Heart right ventricle (tissue), 16 donors: ENCODE results near the gene ATOSB. TPM values are rescaled to one million over a fixed set of nuclear protein-coding genes. Genes with fewer than 3 reads are reported as not detected.
A peak's percentile ranks its signal among the peaks of the same experiment; 100 is the strongest.

Experiments used
- ATAC-seq, 8 donors: fragments of 200-7000 bp; cut with Tn5 transposase; one replicate each; pipeline ENCODE4 v1.9.1; 2020; ENCODE audit warnings: mild to moderate bottlenecking in 8 of 8, moderate library complexity in 8 of 8, moderate number of reproducible peaks in 1 of 8
- DNase-seq, 2 donors: peaks; one replicate each; pipeline ENCODE4 v3.0.0-alpha.2; 2020
- H3K27ac ChIP-seq, 10 donors: fragments of 200-600 bp; sonication (generic) in 2 of 10; one replicate each; pipeline versions ENCODE4 v1.5.0 to v1.8.0; 2020 to 2022; ENCODE audit warnings: mild to moderate bottlenecking in 3 of 10
- H3K27me3 ChIP-seq, 7 donors: fragments of 200-600 bp; one replicate each; pipeline ENCODE4 v1.8.0; 2021 to 2022; ENCODE audit warnings: mild to moderate bottlenecking in 2 of 7
- H3K36me3 ChIP-seq, 9 donors: fragments of 200-600 bp; sonication (generic) in 1 of 9; one replicate each; pipeline versions ENCODE4 v1.5.0 to v1.8.0; 2020 to 2022; ENCODE audit warnings: mild to moderate bottlenecking in 2 of 9
- H3K4me1 ChIP-seq, 9 donors: fragments of 200-600 bp; sonication (generic) in 1 of 9; one replicate each; pipeline versions ENCODE4 v1.5.0 to v1.8.0; 2020 to 2022; ENCODE audit warnings: mild to moderate bottlenecking in 4 of 9
- H3K4me3 ChIP-seq, 10 donors: fragments of 200-600 bp; sonication (generic) in 2 of 10; one replicate each; pipeline versions ENCODE4 v1.5.0 to v1.8.0; 2020 to 2022; ENCODE audit warnings: mild to moderate bottlenecking in 7 of 10, moderate library complexity in 2 of 10
- H3K9me3 ChIP-seq, 11 donors: fragments of 200-600 bp in 10 of 11; sonication (generic) in 2 of 11; one replicate each; pipeline versions ENCODE4 v1.5.0 to v1.8.0; 2013 to 2022; ENCODE audit warnings: mild to moderate bottlenecking in 2 of 11, control low read depth in 1 of 11, moderate library complexity in 1 of 11
- CTCF ChIP-seq, 9 donors: fragments of 200-600 bp; sonication (generic) in 2 of 9; IDR thresholded peaks; one replicate each; pipeline versions ENCODE4 v1.5.0 to v1.8.0; 2021 to 2022; ENCODE audit warnings: antibody characterized with exemption in 9 of 9, mild to moderate bottlenecking in 5 of 9, moderate library complexity in 1 of 9
- WGBS, 2 donors: extraction: QIAGEN DNeasy Blood & Tissue Kit; methylation state at CpG; one replicate each; pipeline ENCODE4 v1.1.7; 2013; ENCODE audit warnings: inconsistent platforms in 1 of 2; 5-methylcytosine and 5-hydroxymethylcytosine counted together
- intact Hi-C, 10 donors: fragments of 100-400 bp; cut with DNase I; formaldehyde crosslinking; loops; one replicate each; pipeline versions ENCODE4 v1.11.1 to v1.14.2; 2022
- polyA plus RNA-seq, 2 donors: library from polyadenylated mRNA; stranded (reverse); fragments of 200-250 nt; gene quantifications; one replicate each; pipeline ENCODE4 v1.2.3, GENCODE V29; 2013
- total RNA-seq, 10 donors: library from RNA; stranded (reverse); fragmentation: NEBNext Ultra II Directional in 3 of 10; extraction: Animal tissue kit (Norgen Biotek cat#: 25700) in 3 of 10; gene quantifications; one replicate each; pipeline versions ENCODE4 v1.2.1 to v1.2.4, GENCODE V29; 2021 to 2023
- donor health status: Arrhythmogenic right ventricular cardiomyopathy.
- donor health status: ischemic (EF 13 %, LVEDD 7.1; RV severe dilation, severe dysfunction).
- donor health status: healthy with polysubstance abuse.
- donor health status: DM: no; HTN: yes; CAD: no.
- donor health status: DM: no; HTN: no; CAD: no.
- donor health status: ischemic (EF 25% LVEDD 6.9; RV normal size, moderate dysfunction).
- donor health status: ischemic (EF 25% LVEDD 5.7; RV mildly dilated, moderate dysfunction).
- donor health status: healthy.
- donor health status: DM: yes; HTN: yes; CAD: no.
- donor health status: Ischemic cardiomyopathy.
- donor health status: ischemic (EF 35%, LVEDD 5.7; RV mildly dilated, moderate dysfunction).
- donor health status: nonischemic (EF 11% LVEDD 7.7; RV severe dilation, severe dysfunction).
- donor health status: DM: yes; HTN: yes; CAD: no.
- donor health status: PGD.
- donor health status: ischemic (EF 29% LVEDD 5.4; RV normal size, mild dysfunction).
- donor health status: nonischemic (EF 23%, LVEDD 6.1; RV moderate dilation, normal function).

Gene ATOSB
- total and polyA plus RNA-seq, 12 donors: 12.2 to 31.6 (median 17.2) TPM

- WGBS, 2 donors: 95% methylated on average over 9 of the region's 9 CpGs
- no peak for DNase-seq
- Histone ChIP-seq H3K36me3 (peaks cover 5 to 100% (median 83%) of the 10 kb centered on the region in 9 donors), H3K4me1 (peaks cover 0 to under 1% (median 0%) of the 10 kb centered on the region in 9 donors), H3K4me3 (no peak overlapping the region), H3K27me3 (no peaks in the 10 kb centered on the region), H3K27ac (no peak overlapping the region), H3K9me3 (no peaks in the 10 kb centered on the region)
- TF ChIP-seq CTCF (IDR thresholded peaks at IDR 0.05): no peak
- peak in 2 of 8 donors; percentile 21 to 35 for ATAC-seq
- intact Hi-C loops: loop anchor here in 1 of 10 donors (10.0 kb wide), 1 partner anchor 62 kb away; no protein-coding TSS in a partner anchor
Observed at GRCh38 chr9:35056571-35057270, 58.9 kb downstream of the ATOSB start.

DNA sequence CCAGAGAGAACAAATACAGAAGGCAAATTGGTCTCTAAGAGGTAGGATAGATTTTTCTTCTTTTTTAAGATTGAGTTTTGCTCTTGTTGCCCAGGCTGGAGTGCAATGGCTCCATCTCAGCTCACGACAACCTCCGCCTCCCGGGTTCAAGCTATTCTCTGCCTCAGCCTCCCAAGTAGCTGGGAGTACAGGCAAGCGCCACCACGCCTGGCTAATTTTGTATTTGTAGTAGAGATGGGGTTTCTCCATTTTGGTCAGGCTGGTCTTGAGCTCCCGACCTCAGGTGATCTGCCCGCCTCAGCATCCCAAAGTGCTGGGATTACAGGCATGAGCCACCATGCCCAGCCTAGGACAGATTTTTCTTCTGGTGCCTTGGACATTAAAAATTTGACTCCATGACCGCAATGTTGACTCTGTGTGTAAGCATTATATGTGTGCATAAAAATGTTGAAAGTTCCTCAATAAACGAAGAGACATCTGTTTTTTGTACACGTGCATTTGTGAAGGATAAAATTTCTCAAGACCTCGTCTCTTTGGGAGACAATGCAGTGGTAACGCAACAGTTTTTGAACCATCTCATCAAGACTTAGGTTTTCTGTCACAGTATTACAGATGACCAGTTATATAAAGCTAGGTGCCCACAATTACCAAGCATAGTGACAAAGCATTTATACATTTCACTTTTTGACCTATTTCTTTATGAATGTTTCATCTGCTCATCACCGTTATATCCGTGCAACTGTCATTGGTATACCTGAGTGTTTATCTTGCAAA lies 60.6 kb downstream of the ATOSB start:
- ATAC-seq (no peak), DNase-seq (no peak)
- WGBS, 2 donors: 94 to 95% methylated on average over 14 of the region's 14 CpGs
- no peaks in the 10 kb centered on the region for H3K27me3 ChIP-seq
- no peak overlapping the region for H3K4me3 ChIP-seq
- TF ChIP-seq CTCF (IDR thresholded peaks at IDR 0.05): no peak
- no peak overlapping the region for H3K27ac ChIP-seq
- H3K9me3 ChIP-seq: no peaks in the 10 kb centered on the region
- peaks cover 0 to 15% (median 7%) of the 10 kb centered on the region in 9 donors for H3K4me1 ChIP-seq
- intact Hi-C loops: loop anchor here in 2 of 10 donors (5.0 to 10.0 kb wide), 2 partner anchors 60 to 158 kb away; a partner anchor contains a TSS
- peaks cover under 1 to 100% (median 69%) of the 10 kb centered on the region in 9 donors for H3K36me3 ChIP-seq

- no peak for TF ChIP-seq CTCF (IDR thresholded peaks at IDR 0.05)
- 55 to 91% methylated on average over 5 of the region's 5 CpGs for WGBS, 2 donors
- DNase-seq (no peak), ATAC-seq (no peak)
- peaks cover 0 to 100% (median 69%) of the 10 kb centered on the region in 9 donors for H3K36me3 ChIP-seq
- no peak overlapping the region for H3K4me3 ChIP-seq
- no peak overlapping the region for H3K27ac ChIP-seq
- H3K4me1 ChIP-seq: peaks cover 0 to 15% (median 7%) of the 10 kb centered on the region in 9 donors
- intact Hi-C loops: loop anchor here in 2 of 10 donors (5.0 to 10.0 kb wide), 2 partner anchors 60 to 157 kb away; a partner anchor contains a TSS
- H3K27me3 ChIP-seq: no peaks in the 10 kb centered on the region
- H3K9me3 ChIP-seq: no peaks in the 10 kb centered on the region
Observed at GRCh38 chr9:35054185-35054835, 61.4 kb downstream of the ATOSB start.

Other genes with a start within 250 kb of the ATOSB start
- 1 to 10 TPM in 1 of 10 donors, under 1 TPM in 9; 0.11 to 2.2 (median 0.44) TPM for gene PHF24, start 157.6 kb downstream of the ATOSB start, total RNA-seq
- under 1 TPM; 0.07 to 0.09 TPM for gene PHF24, start 157.6 kb downstream of the ATOSB start, polyA plus RNA-seq
- gene DNAJB5, start 126.1 kb downstream of the ATOSB start, total RNA-seq: 100 to 1,000 TPM in 3 of 10 donors, 10 to 100 TPM in 7; 49.0 to 206 (median 85.1) TPM
- 100 to 1,000 TPM in 1 of 2 donors, 10 to 100 TPM in 1; 44.0 to 107 TPM for gene DNAJB5, start 126.1 kb downstream of the ATOSB start, polyA plus RNA-seq
- gene VCP, start 43.2 kb downstream of the ATOSB start, total RNA-seq: 100 to 1,000 TPM; 227 to 385 (median 300) TPM
- gene VCP, start 43.2 kb downstream of the ATOSB start, polyA plus RNA-seq: 100 to 1,000 TPM in 1 of 2 donors, 10 to 100 TPM in 1; 69.9 to 248 TPM
- gene FANCG, start 35.9 kb downstream of the ATOSB start, total RNA-seq: 1 to 10 TPM; 2.6 to 9.8 (median 4.5) TPM
- gene FANCG, start 35.9 kb downstream of the ATOSB start, polyA plus RNA-seq: 1 to 10 TPM; 3.4 to 6.4 TPM
- gene PIGO, start 19.3 kb downstream of the ATOSB start, total RNA-seq: 10 to 100 TPM in 4 of 10 donors, 1 to 10 TPM in 6; 8.2 to 12.3 (median 9.9) TPM
- gene PIGO, start 19.3 kb downstream of the ATOSB start, polyA plus RNA-seq: 10 to 100 TPM; 10.6 to 10.7 TPM
- 100 to 1,000 TPM; 122 to 153 (median 127) TPM for gene STOML2, start 12.7 kb downstream of the ATOSB start, total RNA-seq
- gene STOML2, start 12.7 kb downstream of the ATOSB start, polyA plus RNA-seq: 100 to 1,000 TPM in 1 of 2 donors, 10 to 100 TPM in 1; 43.7 to 151 TPM
- gene UNC13B, start 46.1 kb upstream of the ATOSB start, total RNA-seq: 10 to 100 TPM; 13.7 to 27.1 (median 19.9) TPM
- 10 to 100 TPM; 13.1 to 15.4 TPM for gene UNC13B, start 46.1 kb upstream of the ATOSB start, polyA plus RNA-seq